GM21786 (cell line): ENCODE measurements around the gene ZNF714.

Experiments
- ATAC-seq: cut with Tn5 transposase; IDR thresholded peaks from one replicate; pipeline ENCODE4 v1.9.1; 2021; ENCODE audit not compliant: unreplicated experiment

The ZNF714 gene

GRCh38 chr19:21082011-21082975 lies at the start of gene ZNF714:
Gene ZNF714 (plus strand): TSS chr19:21082203. CDS start chr19:21098269, 16,066 bp downstream.
- peak; percentile 97 for ATAC-seq

DNA sequence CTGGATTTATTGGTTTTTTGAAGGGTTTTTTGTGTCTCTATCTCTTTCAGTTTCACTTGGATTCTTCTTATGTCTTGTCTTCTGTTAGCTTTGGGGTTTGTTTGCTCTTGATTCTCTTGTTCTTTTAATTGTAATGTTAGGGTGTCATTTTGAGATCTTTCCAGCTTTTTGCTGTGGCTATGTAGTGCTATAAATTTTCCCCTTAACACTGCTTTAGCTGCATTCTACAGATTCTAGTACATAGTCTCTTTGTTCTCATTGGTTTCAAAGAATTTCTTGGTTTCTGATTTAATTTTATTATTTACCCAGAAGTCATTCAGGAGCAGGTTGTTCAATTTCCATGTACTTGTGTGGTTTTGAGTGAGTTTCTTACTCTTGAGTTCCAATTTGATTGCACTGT lies 37.0 kb upstream of the ZNF714 start:
- ATAC-seq: no peak

DNA sequence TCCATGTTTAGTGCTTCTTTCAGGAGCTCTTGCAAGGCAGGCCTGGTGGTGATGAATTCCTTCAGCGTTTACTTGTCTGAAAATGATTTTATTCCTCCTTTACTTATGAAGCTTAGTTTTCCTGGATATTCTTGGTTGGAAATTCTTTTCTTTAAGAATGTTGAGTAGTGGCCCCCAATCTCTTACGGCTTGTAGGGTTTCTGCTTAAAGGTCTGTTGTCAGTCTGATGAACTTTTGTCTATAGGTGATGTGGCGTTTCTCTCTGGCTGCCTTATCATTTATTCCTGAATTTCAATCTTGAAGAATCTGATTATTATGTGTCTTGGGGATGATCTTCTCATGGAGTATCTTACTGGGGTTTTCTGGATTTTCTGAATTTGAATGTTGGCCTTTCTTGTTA lies 35.5 kb upstream of the ZNF714 start:
- no peak for ATAC-seq

GRCh38 chr19:21047716-21048115 lies 34.3 kb upstream of the ZNF714 start:
- no peak for ATAC-seq

DNA sequence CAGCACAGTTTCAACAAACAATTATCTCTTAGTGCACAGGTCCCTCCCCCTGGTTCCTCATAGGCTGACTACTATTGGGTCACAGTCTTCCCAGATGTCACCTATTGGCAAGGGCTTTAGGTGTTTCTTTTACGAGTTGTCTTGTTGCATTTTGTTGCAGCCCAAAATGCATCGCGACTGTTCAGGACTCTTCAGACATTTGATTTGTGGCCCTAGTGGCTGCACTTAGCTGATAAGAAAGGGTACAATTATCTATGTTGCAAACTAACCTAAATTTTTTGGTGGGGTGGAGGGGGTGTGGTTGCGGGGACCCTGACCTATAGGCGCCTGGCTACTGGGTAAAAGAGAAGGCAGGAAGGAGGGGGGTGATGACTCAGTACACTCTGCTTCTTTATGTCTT lies 29.1 kb upstream of the ZNF714 start:
- ATAC-seq: no peak

DNA sequence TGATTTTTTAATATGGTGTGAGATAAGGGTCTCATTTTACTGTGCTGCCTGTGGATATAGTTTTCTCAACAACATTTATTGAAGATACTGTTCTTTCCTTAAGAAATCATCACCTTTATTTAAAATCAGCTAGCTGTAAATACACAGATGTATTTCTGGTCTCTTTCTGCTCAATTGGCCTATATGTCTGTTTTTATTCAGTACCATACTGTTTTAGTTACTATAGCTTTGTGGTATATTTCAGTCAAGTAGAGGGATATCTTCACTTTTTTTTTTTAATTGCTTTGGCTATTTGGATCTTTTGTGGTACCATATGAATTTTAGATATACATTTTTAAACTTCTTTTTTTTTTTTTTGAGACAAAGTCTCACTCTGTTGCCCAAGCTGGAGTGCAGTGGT lies 16.7 kb upstream of the ZNF714 start:
- no peak for ATAC-seq

GRCh38 chr19:21084343-21084742 lies 2.3 kb downstream of the ZNF714 start:
- ATAC-seq: no peak

DNA sequence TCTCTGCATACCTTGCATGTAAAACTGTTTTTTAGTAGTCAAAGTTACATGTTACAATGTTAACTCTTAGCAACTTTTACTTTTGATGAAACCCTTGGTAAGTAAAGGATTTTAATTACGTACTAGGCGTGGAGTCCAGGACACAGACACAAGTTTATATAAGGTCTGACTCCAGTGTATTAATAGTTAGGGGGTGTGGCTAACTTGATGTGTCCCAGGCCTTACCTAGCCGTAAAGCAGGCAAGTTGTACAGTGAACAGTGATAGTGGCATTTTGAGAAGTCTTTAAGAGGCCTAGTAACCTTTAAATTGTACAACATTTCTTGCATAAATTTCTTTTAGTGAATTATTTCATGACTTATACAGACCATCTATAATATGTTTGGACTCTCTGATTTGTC lies 5.9 kb downstream of the ZNF714 start:
- ATAC-seq: no peak

GRCh38 chr19:21092109-21092508 lies 10.1 kb downstream of the ZNF714 start:
- no peak for ATAC-seq

DNA sequence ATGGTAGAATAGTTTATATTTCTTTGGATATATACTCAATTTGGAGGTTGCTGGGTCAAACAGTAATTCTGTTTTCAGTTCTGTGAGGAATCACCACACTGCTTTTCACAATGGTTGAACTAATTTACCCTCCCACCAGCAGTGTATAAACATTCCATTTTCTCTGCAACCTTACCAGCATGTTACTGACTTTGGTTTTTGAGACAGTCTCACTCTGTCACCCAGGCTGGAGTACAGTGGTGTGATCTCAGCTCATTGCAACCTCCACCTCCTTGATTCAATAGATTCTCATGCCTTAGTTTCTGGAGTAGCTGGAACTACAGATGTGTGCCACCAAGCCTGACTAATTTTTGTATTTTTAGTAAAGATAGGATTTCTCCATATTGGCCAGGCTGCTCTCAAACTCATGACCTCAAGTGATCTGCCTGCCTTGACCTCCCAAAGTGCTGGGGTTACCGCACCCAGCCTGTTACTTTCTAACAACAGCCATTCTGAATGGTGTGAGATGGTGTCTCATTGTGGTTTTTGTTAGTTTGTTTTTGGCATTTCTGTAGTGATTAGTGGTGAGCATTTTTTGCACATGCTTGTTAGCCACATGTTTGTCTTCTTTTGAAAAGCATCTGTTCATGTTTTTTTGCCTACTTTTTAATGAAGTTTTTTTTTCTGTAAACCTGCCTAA lies 12.5 kb downstream of the ZNF714 start:
- ATAC-seq: no peak

GRCh38 chr19:21098291-21098690 lies 16.3 kb downstream of the ZNF714 start:
- no peak for ATAC-seq

GRCh38 chr19:21101521-21102242 lies 19.7 kb downstream of the ZNF714 start:
- no peak for ATAC-seq

GRCh38 chr19:21109116-21109515 lies 27.1 kb downstream of the ZNF714 start:
- ATAC-seq: no peak

- no peak for ATAC-seq
These were observed 28.2 kb downstream of the ZNF714 start for GRCh38 chr19:21110183-21110582.

- no peak for ATAC-seq
These were observed 33.4 kb downstream of the ZNF714 start for GRCh38 chr19:21115430-21115829.

DNA sequence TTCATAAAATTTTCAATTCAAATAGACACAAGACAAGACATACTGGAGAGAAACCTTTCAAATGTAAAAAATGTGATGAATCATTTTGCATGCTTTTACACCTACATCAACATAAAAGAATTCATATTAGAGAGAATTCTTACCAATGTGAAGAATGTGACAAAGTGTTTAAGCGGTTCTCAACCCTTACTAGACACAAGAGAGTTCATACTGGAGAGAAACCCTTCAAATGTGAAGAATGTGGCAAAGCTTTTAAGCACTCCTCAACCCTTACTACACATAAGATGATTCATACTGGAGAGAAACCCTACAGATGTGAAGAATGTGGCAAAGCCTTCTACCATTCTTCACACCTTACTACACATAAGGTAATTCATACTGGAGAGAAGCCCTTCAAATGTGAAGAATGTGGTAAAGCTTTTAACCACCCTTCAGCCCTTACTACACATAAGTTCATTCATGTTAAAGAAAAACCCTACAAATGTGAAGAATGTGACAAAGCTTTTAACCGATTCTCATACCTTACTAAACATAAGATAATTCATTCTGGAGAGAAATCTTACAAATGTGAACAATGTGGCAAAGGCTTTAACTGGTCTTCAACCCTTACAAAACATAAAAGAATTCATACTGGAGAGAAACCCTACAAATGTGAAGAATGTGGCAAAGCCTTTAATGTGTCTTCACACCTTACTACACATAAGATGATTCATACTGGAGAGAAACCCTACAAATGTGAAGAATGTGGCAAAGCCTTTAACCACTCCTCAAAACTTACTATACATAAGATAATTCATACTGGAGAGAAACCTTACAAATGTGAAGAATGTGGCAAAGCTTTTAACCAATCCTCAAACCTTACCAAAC lies 35.3 kb downstream of the ZNF714 start:
- no peak for ATAC-seq

GRCh38 chr19:21126078-21126477 lies 44.1 kb downstream of the ZNF714 start:
- ATAC-seq: no peak

DNA sequence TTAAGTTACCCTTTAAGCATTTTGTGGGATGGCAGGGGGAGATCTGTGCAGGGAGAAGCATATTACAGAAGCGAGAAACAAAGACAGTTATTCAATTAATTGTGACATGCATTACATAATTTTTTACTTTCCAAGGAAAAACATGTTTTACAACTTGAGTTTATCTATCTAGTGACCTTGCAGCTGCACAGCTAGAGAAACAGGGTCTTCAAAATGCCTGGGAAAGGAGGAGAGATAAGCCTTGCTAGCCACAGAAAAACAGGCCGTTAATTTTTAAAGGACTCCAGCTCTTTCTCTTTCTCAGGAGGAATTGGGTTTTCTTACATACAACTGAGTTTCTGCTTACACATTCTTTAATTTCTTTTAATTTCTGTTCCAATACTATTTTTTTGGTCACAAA lies 45.0 kb downstream of the ZNF714 start:
- ATAC-seq: no peak

DNA sequence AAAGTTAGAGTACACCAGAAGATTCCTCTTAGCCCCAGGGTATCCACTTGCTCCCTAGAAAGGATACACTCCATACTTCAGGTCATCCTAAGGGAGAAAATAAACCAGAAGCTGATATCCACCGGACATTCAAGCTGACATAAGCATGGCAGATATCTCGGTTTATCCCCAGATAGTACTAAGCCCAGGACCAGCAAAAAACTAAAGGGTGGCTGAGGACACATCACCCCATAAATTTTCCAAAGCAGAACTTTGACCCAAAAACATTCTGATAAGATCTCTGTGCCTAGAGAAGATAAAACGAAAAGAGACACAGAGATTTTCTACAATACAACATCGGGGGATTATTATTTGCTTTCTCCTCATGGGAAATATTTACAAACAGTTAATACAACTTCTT lies 45.9 kb downstream of the ZNF714 start:
- no peak for ATAC-seq

- no peak for ATAC-seq
These were observed 47.1 kb downstream of the ZNF714 start for GRCh38 chr19:21128901-21129698.
